Calu3 (cell line): ENCODE results near the gene PPP6R2. TPM values are rescaled to one million over a fixed set of nuclear protein-coding genes. Genes with fewer than 3 reads are reported as not detected.

Experiments
- BruUV-seq: library from RNA; stranded (reverse); fragments of 400-500 nt; replicated peaks from 2 replicates; lab custom pipeline; 2021; lab: Mats Ljungman, UMichigan
- CTCF ChIA-PET: fragments of 300-600 bp; sonication (Branson Sonifier 250); formaldehyde crosslinking; loops from one replicate; lab custom pipeline; 2022; ENCODE audit warnings: antibody characterized with exemption; lab: Charles Lee
- DNase-seq: peaks from one replicate; pipeline ENCODE4 v3.0.0; 2022
- H3K27ac Mint-ChIP-seq: one replicate; pipeline ENCODE4 v1.8.0; 2022; ENCODE audit warnings: mixed read lengths; ENCODE audit not compliant: unreplicated experiment
- H3K27me3 Mint-ChIP-seq: one replicate; pipeline ENCODE4 v1.8.0; 2022; ENCODE audit warnings: mixed read lengths; ENCODE audit not compliant: unreplicated experiment
- H3K36me3 Mint-ChIP-seq: one replicate; pipeline ENCODE4 v1.8.0; 2022; ENCODE audit warnings: mild to moderate bottlenecking, moderate library complexity, mixed read lengths; ENCODE audit not compliant: insufficient read depth, unreplicated experiment
- H3K4me1 Mint-ChIP-seq: one replicate; pipeline ENCODE4 v1.8.0; 2022; ENCODE audit warnings: mild to moderate bottlenecking, low read depth, mixed read lengths; ENCODE audit not compliant: unreplicated experiment
- H3K4me3 Mint-ChIP-seq: one replicate; pipeline ENCODE4 v1.8.0; 2022; ENCODE audit warnings: mild to moderate bottlenecking, low read depth, moderate library complexity, mixed read lengths; ENCODE audit not compliant: unreplicated experiment
- H3K9me3 Mint-ChIP-seq: one replicate; pipeline ENCODE4 v1.8.0; 2022; ENCODE audit warnings: low read depth, mixed read lengths; ENCODE audit not compliant: unreplicated experiment
- CTCF ChIP-seq: fragments of 200-600 bp; IDR thresholded peaks from one replicate; pipeline ENCODE4 v1.8.0; 2022; ENCODE audit warnings: antibody characterized with exemption; ENCODE audit not compliant: unreplicated experiment
- intact Hi-C: fragments of 100-400 bp; cut with micrococcal nuclease; formaldehyde crosslinking; loops from one replicate; pipeline ENCODE4 v1.10.0; 2022; ENCODE audit not compliant: unreplicated experiment
- total RNA-seq: library from RNA; stranded (reverse); gene quantifications from 2 replicates; pipeline ENCODE4 v1.2.3, GENCODE V29; 2022

Gene PPP6R2
- total RNA-seq, 1 experiment from 2014 or later: 47.1 TPM

- CTCF ChIA-PET: no interaction called here
- Mint-ChIP-seq H3K27me3 (no peaks in the 10 kb centered on the region), H3K36me3 (peaks cover 50% of the 10 kb centered on the region), H3K4me3 (no peak overlapping the region), H3K4me1 (peaks cover 38% of the 10 kb centered on the region), H3K27ac (peak overlapping the region; percentile 85), H3K9me3 (no peaks in the 10 kb centered on the region)
- no TSS peak for BruUV-seq
- intact Hi-C loops: no loop called here
- TF ChIP-seq CTCF: no peak
- no peak for DNase-seq
Measured at GRCh38 chr22:50487290-50488005, 144.3 kb downstream of the PPP6R2 start.

- no peaks in the 10 kb centered on the region for H3K9me3 Mint-ChIP-seq
- TF ChIP-seq CTCF: no peak
- DNase-seq: no peak
- peaks cover 43% of the 10 kb centered on the region for H3K36me3 Mint-ChIP-seq
- no peaks in the 10 kb centered on the region for H3K27me3 Mint-ChIP-seq
- peaks cover 38% of the 10 kb centered on the region for H3K4me1 Mint-ChIP-seq
- CTCF ChIA-PET: no interaction called here
- intact Hi-C loops: no loop called here
- BruUV-seq: no TSS peak
- H3K27ac Mint-ChIP-seq: no peak overlapping the region
- no peak overlapping the region for H3K4me3 Mint-ChIP-seq
Measured at GRCh38 chr22:50488006-50488677, 145.0 kb downstream of the PPP6R2 start.

GRCh38 chr22:50488886-50489285, 145.8 kb downstream of the PPP6R2 start:
- Mint-ChIP-seq H3K27ac (no peak overlapping the region), H3K27me3 (no peaks in the 10 kb centered on the region), H3K36me3 (peaks cover 35% of the 10 kb centered on the region), H3K4me3 (no peak overlapping the region), H3K4me1 (peaks cover 35% of the 10 kb centered on the region), H3K9me3 (no peaks in the 10 kb centered on the region)
- CTCF ChIA-PET: no interaction called here
- intact Hi-C loops: no loop called here
- no peak for TF ChIP-seq CTCF
- no peak for DNase-seq
- no TSS peak for BruUV-seq

- no peak overlapping the region for H3K4me3 Mint-ChIP-seq
- intact Hi-C loops: loop anchor here (10.0 kb wide), 1 partner anchor 45 kb away; no protein-coding TSS in a partner anchor
- DNase-seq: no peak
- CTCF ChIA-PET: interaction anchor here (0.6 kb wide), 1 partner anchor 18 kb away, joined by 3 read pairs; the partner anchor contains the start of gene NCAPH2
- BruUV-seq: no TSS peak
- H3K4me1 Mint-ChIP-seq: peaks cover 27% of the 10 kb centered on the region
- H3K36me3 Mint-ChIP-seq: peaks cover 28% of the 10 kb centered on the region
- H3K27ac Mint-ChIP-seq: no peak overlapping the region
- no peaks in the 10 kb centered on the region for H3K27me3 Mint-ChIP-seq
- H3K9me3 Mint-ChIP-seq: no peaks in the 10 kb centered on the region
- TF ChIP-seq CTCF: no peak
Measured at GRCh38 chr22:50489363-50490243, 146.5 kb downstream of the PPP6R2 start.
